K562 (cell line): Measurements from ENCODE around the gene RNU6-8. TPM values are rescaled to one million over a fixed set of nuclear protein-coding genes. Genes with fewer than 3 reads are reported as not detected.

ENCODE experiments used
- AFF1 ChIP-seq, 2 experiments: fragments of 450-650 bp; IDR thresholded peaks; 2 replicates each; pipeline ENCODE4 v1.6.1; 2018; ENCODE audit warnings: mild to moderate bottlenecking in 2 of 2, low read depth in 1 of 2; ENCODE audit not compliant: partially characterized antibody in 2 of 2
- ARID3A ChIP-seq: IDR thresholded peaks from 2 replicates; pipeline ENCODE4 v1.6.1; 2012; ENCODE audit warnings: low read depth, low read length, improper control_type of control experiment, borderline replicate concordance
- CBFB ChIP-seq: sonication (generic); formaldehyde crosslinking; IDR thresholded peaks from 2 replicates; pipeline ENCODE4 v1.4.0; 2020; ENCODE audit warnings: mild to moderate bottlenecking, missing genetic modification reagents
- CREB1 ChIP-seq, 2 experiments: sonication (generic) in 1 of 2; formaldehyde crosslinking in 1 of 2; IDR thresholded peaks; 2 replicates each; pipeline versions ENCODE4 v1.6.1 to v1.8.0; 2012 to 2022; ENCODE audit warnings: inconsistent platforms in 1 of 2, mild to moderate bottlenecking in 1 of 2, missing genetic modification reagents in 1 of 2, moderate library complexity in 1 of 2
- FOXK1 ChIP-seq: sonication (generic); formaldehyde crosslinking; IDR thresholded peaks from 2 replicates; pipeline ENCODE4 v1.8.0; 2022; ENCODE audit warnings: missing genetic modification reagents, mild to moderate bottlenecking, borderline replicate concordance
- HDAC2 ChIP-seq: fragments of 450-650 bp; IDR thresholded peaks from 2 replicates; pipeline ENCODE4 v1.6.1; 2016; ENCODE audit warnings: mild to moderate bottlenecking
- HEY1 ChIP-seq: fragments of 250-450 bp; sonication (Bioruptor Pico); IDR thresholded peaks from 2 replicates; pipeline ENCODE4 v1.5.0; 2020; ENCODE audit warnings: mild to moderate bottlenecking, moderate library complexity, borderline replicate concordance
- MYC ChIP-seq, 2 experiments: fragments of 250-450 bp in 1 of 2; sonication (Bioruptor Pico) in 1 of 2; IDR thresholded peaks; 2 replicates each; pipeline versions ENCODE4 v1.5.1 to v1.6.1; 2012 to 2021; ENCODE audit warnings: low read depth in 2 of 2, borderline replicate concordance in 1 of 2, improper control_type of control experiment in 1 of 2, low read length in 1 of 2, mild to moderate bottlenecking in 1 of 2, moderate library complexity in 1 of 2
- NR2C2 ChIP-seq, 2 experiments: fragments of 200-800 bp in 1 of 2; sonication (Bioruptor generic) in 1 of 2; sonication (generic) in 1 of 2; formaldehyde crosslinking in 1 of 2; IDR thresholded peaks; 2 replicates each; pipeline versions ENCODE4 v1.6.1 to v1.8.0; 2016 to 2022; ENCODE audit warnings: mild to moderate bottlenecking in 1 of 2, missing compliant biosample characterization in 1 of 2, missing genetic modification characterization in 1 of 2, missing genetic modification reagents in 1 of 2
- POLR2G ChIP-seq: fragments of 200-400 bp; formaldehyde crosslinking; IDR thresholded peaks from 2 replicates; pipeline ENCODE4 v1.6.1; 2017; ENCODE audit warnings: low read depth, mild to moderate bottlenecking, antibody characterized with exemption, low read length, moderate library complexity
- PPARD ChIP-seq: fragments of 250-450 bp; sonication (Bioruptor Pico); IDR thresholded peaks from 2 replicates; pipeline ENCODE4 v1.8.0; 2022; ENCODE audit warnings: inconsistent platforms, mild to moderate bottlenecking, moderate library complexity
- SMAD1 ChIP-seq: fragments of 150-350 bp; IDR thresholded peaks from 2 replicates; pipeline ENCODE4 v1.6.1; 2014; ENCODE audit warnings: low read length, low read depth; ENCODE audit not compliant: partially characterized antibody
- SMARCA4 ChIP-seq: fragments of 450-650 bp; IDR thresholded peaks from 2 replicates; pipeline ENCODE4 v1.6.1; 2016
- STAG1 ChIP-seq: sonication (generic); formaldehyde crosslinking; IDR thresholded peaks from 2 replicates; pipeline ENCODE4 v1.5.0; 2020; ENCODE audit warnings: missing genetic modification reagents, borderline replicate concordance
- UBTF ChIP-seq, 2 experiments: IDR thresholded peaks; 2 replicates each; pipeline ENCODE4 v1.6.1; 2012; ENCODE audit warnings: improper control_type of control experiment in 2 of 2, low read depth in 2 of 2, low read length in 2 of 2, borderline replicate concordance in 1 of 2
- ZNF79 ChIP-seq: fragments of 250-450 bp; sonication (Bioruptor Pico); IDR thresholded peaks from 2 replicates; pipeline ENCODE4 v1.4.0; 2020; ENCODE audit warnings: low read depth, mild to moderate bottlenecking, moderate library complexity
- ZNF830 ChIP-seq: fragments of 250-450 bp; sonication (Bioruptor Pico); IDR thresholded peaks from 2 replicates; pipeline ENCODE4 v1.5.0; 2021; ENCODE audit warnings: mild to moderate bottlenecking
- polyA plus RNA-seq, 8 experiments: library from polyadenylated mRNA; depleted of rRNA in 4 of 8; stranded (reverse) in 5 of 8; unstranded in 3 of 8; fragments of >200 nt; fragmentation: Nextera tagmentation in 2 of 8; fragmentation: Illumina TruSeq in 1 of 8; extraction: Ambion mirVana in 2 of 8; extraction: Trizol in 1 of 8; gene quantifications; 2 replicates each; pipeline versions ENCODE4 v1.2.1 to v1.2.3, GENCODE V29; 2011 to 2014; ENCODE audit warnings: inconsistent platforms in 1 of 8, missing spikeins in 1 of 8
- total RNA-seq, 7 experiments: library from RNA; depleted of rRNA in 6 of 7; stranded (reverse); fragments of >200 nt in 6 of 7; fragmentation: Illumina TruSeq in 2 of 7; extraction: Trizol in 2 of 7; gene quantifications; 2 replicates each; pipeline versions ENCODE4 v1.2.1 to v1.2.3, GENCODE V29; 2011 to 2021; ENCODE audit warnings: low replicate concordance in 1 of 7

RNU6-8 gene
- total and polyA plus RNA-seq, 9 of the 15 experiments (the other 6 are each of a cell fraction or from before 2014, with no cell fraction given): not detected

GRCh38 chr14:32202998-32203882 lies at the start of gene RNU6-8 (continued):
- peak; percentile 26 to 89 for TF ChIP-seq AFF1 (IDR thresholded peaks at IDR 0.05; ENCODE audit: low read depth in 1 of 2, partially characterized antibody in 2 of 2)
- TF ChIP-seq FOXK1 (CRISPR knock-in tag): no peak
- TF ChIP-seq HEY1 (CRISPR knock-in tag): no peak
- peak; percentile 40; the same call in 1 of the 2 replicates for TF ChIP-seq HDAC2
- no peak for TF ChIP-seq ZNF830
- TF ChIP-seq SMARCA4: no peak
- no peak for TF ChIP-seq CBFB (CRISPR knock-in tag)
- no peak for TF ChIP-seq UBTF (IDR thresholded peaks at IDR 0.05; ENCODE audit: borderline replicate concordance in 1 of 2, low read depth in 2 of 2, low read length in 2 of 2)
- TF ChIP-seq POLR2G: peak; percentile 89
- TF ChIP-seq MYC (IDR thresholded peaks at IDR 0.05; ENCODE audit: low read depth, low read length): no peak
- no peak for TF ChIP-seq MYC (CRISPR knock-in tag; IDR thresholded peaks at IDR 0.05; ENCODE audit: borderline replicate concordance, low read depth)
- no peak for TF ChIP-seq STAG1
- no peak for TF ChIP-seq SMAD1
- no peak for TF ChIP-seq PPARD (CRISPR knock-in tag)
- TF ChIP-seq ARID3A: 0 out of 2 replicates have a peak, but pooled peaks have one; percentile 22
- peak; percentile 18; the same call in 1 of the 2 replicates for TF ChIP-seq CREB1 (IDR thresholded peaks at IDR 0.05)
- no peak for TF ChIP-seq CREB1 (CRISPR knock-in tag; IDR thresholded peaks at IDR 0.05)
- TF ChIP-seq NR2C2 (CRISPR knock-in tag; IDR thresholded peaks at IDR 0.05): no peak
- TF ChIP-seq NR2C2 (tag; IDR thresholded peaks at IDR 0.05): peak; percentile 20; the same call in 1 of the 2 replicates
- no peak for TF ChIP-seq ZNF79 (CRISPR knock-in tag)
